Neuronal stem cell (in vitro differentiated cells): ENCODE data around the gene ELOVL6.

ENCODE experiments used
- DNase-seq: peaks from one replicate; pipeline ENCODE4 v3.0.0-alpha.2; 2013; ENCODE audit warnings: low spot score
- H2AFZ ChIP-seq: one replicate; pipeline ENCODE4 v1.6.1; 2013; ENCODE audit warnings: mild to moderate bottlenecking, low read length, inconsistent platforms
- H2AK5ac ChIP-seq: 2 replicates; pipeline ENCODE4 v1.6.1; 2013; ENCODE audit warnings: low read depth, mild to moderate bottlenecking, inconsistent platforms, low read length, moderate library complexity, mixed read lengths
- H2BK120ac ChIP-seq: 2 replicates; pipeline ENCODE4 v1.6.1; 2013; ENCODE audit warnings: low read depth, mild to moderate bottlenecking, inconsistent platforms, low read length, moderate library complexity, mixed read lengths
- H2BK12ac ChIP-seq: one replicate; pipeline ENCODE4 v1.6.1; 2013; ENCODE audit warnings: low read length, inconsistent platforms
- H2BK15ac ChIP-seq: 2 replicates; pipeline ENCODE4 v1.6.1; 2013; ENCODE audit warnings: mild to moderate bottlenecking, low read length, inconsistent platforms, mixed read lengths
- H2BK5ac ChIP-seq: one replicate; pipeline ENCODE4 v1.6.1; 2013; ENCODE audit warnings: inconsistent platforms, mild to moderate bottlenecking, low read length, moderate library complexity
- H3K14ac ChIP-seq: one replicate; pipeline ENCODE4 v1.6.1; 2013; ENCODE audit warnings: low read length, inconsistent platforms
- H3K18ac ChIP-seq: 2 replicates; pipeline ENCODE4 v1.6.1; 2013; ENCODE audit warnings: low read length, inconsistent platforms
- H3K23ac ChIP-seq: 2 replicates; pipeline ENCODE4 v1.6.1; 2013; ENCODE audit warnings: low read depth, mild to moderate bottlenecking, mixed read lengths, low read length, inconsistent platforms; ENCODE audit not compliant: poor library complexity
- H3K27ac ChIP-seq: replicated peaks from 3 replicates; pipeline ENCODE4 v1.5.1; 2013; ENCODE audit warnings: low read length, inconsistent platforms
- H3K27me3 ChIP-seq, 3 experiments: 2 replicates each; pipeline ENCODE4 v1.6.1; 2013; ENCODE audit warnings: low read length in 3 of 3, mild to moderate bottlenecking in 2 of 3, inconsistent platforms in 1 of 3, low read depth in 1 of 3, mixed read lengths in 1 of 3, moderate library complexity in 1 of 3; ENCODE audit not compliant: control insufficient read depth in 3 of 3, insufficient read depth in 3 of 3
- H3K36me3 ChIP-seq, 2 donors: replicated peaks in 1 of 2; 2 replicates each; pipeline ENCODE4 v1.6.1; 2013; ENCODE audit warnings: low read length in 2 of 2; ENCODE audit not compliant: control insufficient read depth in 2 of 2, insufficient read depth in 2 of 2
- H3K4ac ChIP-seq: 2 replicates; pipeline ENCODE4 v1.6.1; 2013; ENCODE audit warnings: inconsistent platforms, mild to moderate bottlenecking, low read length, moderate library complexity
- H3K4me1 ChIP-seq, 2 donors: 1 replicate in 1 of 2; 2 replicates in 1 of 2; pipeline ENCODE4 v1.6.1; 2013; ENCODE audit warnings: low read length in 2 of 2, low read depth in 1 of 2; ENCODE audit not compliant: control insufficient read depth in 2 of 2, insufficient read depth in 1 of 2
- H3K4me2 ChIP-seq: one replicate; pipeline ENCODE4 v1.6.1; 2013; ENCODE audit warnings: mild to moderate bottlenecking, low read length, inconsistent platforms; ENCODE audit not compliant: insufficient read depth, poor library complexity, severe bottlenecking
- H3K4me3 ChIP-seq, 2 donors: 2 replicates each; pipeline ENCODE4 v1.5.1; 2013; ENCODE audit warnings: low read length in 2 of 2, mild to moderate bottlenecking in 2 of 2, inconsistent platforms in 1 of 2, moderate library complexity in 1 of 2
- H3K79me1 ChIP-seq: one replicate; pipeline ENCODE4 v1.6.1; 2013; ENCODE audit warnings: low read depth, mild to moderate bottlenecking, inconsistent platforms, low read length, moderate library complexity
- H3K9ac ChIP-seq: one replicate; pipeline ENCODE4 v1.6.1; 2013; ENCODE audit warnings: mild to moderate bottlenecking, low read depth, low read length, inconsistent platforms; ENCODE audit not compliant: poor library complexity
- H3K9me3 ChIP-seq, 2 donors: replicated peaks in 1 of 2; 2 replicates each; pipeline versions ENCODE3 to v1.6.1; 2013; ENCODE audit warnings: low read length in 2 of 2, mild to moderate bottlenecking in 2 of 2, inconsistent platforms in 1 of 2, low read depth in 1 of 2, mixed read lengths in 1 of 2, moderate library complexity in 1 of 2; ENCODE audit not compliant: control insufficient read depth in 2 of 2, insufficient read depth in 1 of 2
- H4K8ac ChIP-seq: one replicate; pipeline ENCODE4 v1.6.1; 2013; ENCODE audit warnings: low read depth, mild to moderate bottlenecking, inconsistent platforms, low read length, moderate library complexity
- H4K91ac ChIP-seq: one replicate; pipeline ENCODE4 v1.6.1; 2013; ENCODE audit warnings: low read length, low read depth, mild to moderate bottlenecking, inconsistent platforms; ENCODE audit not compliant: poor library complexity
- WGBS, 2 donors: extraction: QIAGEN DNeasy Blood & Tissue Kit; methylation state at CpG; one replicate each; pipeline ENCODE4 v1.1.7; 2013; ENCODE audit warnings: missing lambda C conversion rate in 2 of 2, mixed read lengths in 1 of 2; ENCODE audit not compliant: insufficient read length in 2 of 2, insufficient replicate concordance in 1 of 2; ENCODE audit errors: extremely low coverage in 2 of 2; 5-methylcytosine and 5-hydroxymethylcytosine counted together

The ELOVL6 gene

GRCh38 chr4:110032603-110033002, 165.8 kb downstream of the ELOVL6 start:
- Histone ChIP-seq H2BK5ac (no peak overlapping the region), H3K27me3 (no peaks in the 10 kb centered on the region), H3K79me1 (no peaks in the 10 kb centered on the region), H4K8ac (no peak overlapping the region), H2AFZ (no peak overlapping the region), H2AK5ac (no peak overlapping the region), H3K27ac (no peak overlapping the region), H4K91ac (no peak overlapping the region), H3K18ac (no peak overlapping the region), H2BK12ac (no peak overlapping the region), H3K9me3 (peaks cover 0 to 3% of the 10 kb centered on the region in 2 donors), H2BK15ac (no peak overlapping the region), H2BK120ac (no peak overlapping the region), H3K9ac (no peak overlapping the region), H3K23ac (no peak overlapping the region), H3K4me1 (no peaks in the 10 kb centered on the region), H3K4me2 (no peak overlapping the region), H3K4ac (no peak overlapping the region), H3K4me3 (no peak overlapping the region), H3K36me3 (no peaks in the 10 kb centered on the region), H3K14ac (no peak overlapping the region)
- DNase-seq: no peak
- WGBS, 2 donors: no CpG with 5 or more reads among the region's 7 CpGs

GRCh38 chr4:110025718-110026117, 172.7 kb downstream of the ELOVL6 start:
- H4K8ac ChIP-seq: no peak overlapping the region
- H2AFZ ChIP-seq: no peak overlapping the region
- no peak for DNase-seq
- H4K91ac ChIP-seq: no peak overlapping the region
- no peak overlapping the region for H3K18ac ChIP-seq
- no peak overlapping the region for H3K23ac ChIP-seq
- no peak overlapping the region for H2BK5ac ChIP-seq
- H3K79me1 ChIP-seq: no peaks in the 10 kb centered on the region
- H3K4me3 ChIP-seq: no peak overlapping the region
- H3K9me3 ChIP-seq: no peaks in the 10 kb centered on the region
- H3K4me2 ChIP-seq: no peak overlapping the region
- no peak overlapping the region for H3K4ac ChIP-seq
- no CpG with 5 or more reads among the region's 3 CpGs for WGBS, 2 donors
- no peak overlapping the region for H2BK12ac ChIP-seq
- H2AK5ac ChIP-seq: no peak overlapping the region
- no peaks in the 10 kb centered on the region for H3K4me1 ChIP-seq
- no peak overlapping the region for H3K14ac ChIP-seq
- no peak overlapping the region for H3K9ac ChIP-seq
- no peak overlapping the region for H2BK15ac ChIP-seq
- H3K36me3 ChIP-seq: no peaks in the 10 kb centered on the region
- H2BK120ac ChIP-seq: no peak overlapping the region
- no peaks in the 10 kb centered on the region for H3K27me3 ChIP-seq
- H3K27ac ChIP-seq: no peak overlapping the region

GRCh38 chr4:110025056-110025455, 173.4 kb downstream of the ELOVL6 start:
- no CpG with 5 or more reads among the region's 1 CpG for WGBS, 2 donors

GRCh38 chr4:110022457-110022856, 176.0 kb downstream of the ELOVL6 start:
- no peak overlapping the region for H3K14ac ChIP-seq
- WGBS, 2 donors: no CpG with 5 or more reads among the region's 4 CpGs
- no peak overlapping the region for H2AFZ ChIP-seq
- no peak overlapping the region for H3K23ac ChIP-seq
- H3K27me3 ChIP-seq: no peaks in the 10 kb centered on the region
- H2BK120ac ChIP-seq: no peak overlapping the region
- no peak overlapping the region for H3K18ac ChIP-seq
- no peak overlapping the region for H3K4ac ChIP-seq
- H4K8ac ChIP-seq: no peak overlapping the region
- no peak overlapping the region for H2AK5ac ChIP-seq
- no peak overlapping the region for H2BK12ac ChIP-seq
- no peaks in the 10 kb centered on the region for H3K36me3 ChIP-seq
- H3K79me1 ChIP-seq: peaks cover 1% of the 10 kb centered on the region
- H3K9me3 ChIP-seq: no peaks in the 10 kb centered on the region
- no peak overlapping the region for H2BK15ac ChIP-seq
- no peak overlapping the region for H2BK5ac ChIP-seq
- no peak for DNase-seq
- no peak overlapping the region for H3K9ac ChIP-seq
- H3K4me2 ChIP-seq: no peak overlapping the region
- H3K27ac ChIP-seq: no peak overlapping the region
- H3K4me1 ChIP-seq: peaks cover 4 to 6% of the 10 kb centered on the region in 2 donors
- no peak overlapping the region for H3K4me3 ChIP-seq
- H4K91ac ChIP-seq: no peak overlapping the region

More at GRCh38 chr4:110025056-110025455, 173.4 kb downstream of the ELOVL6 start:
- Histone ChIP-seq H2BK15ac (no peak overlapping the region), H2BK5ac (no peak overlapping the region), H3K27me3 (no peaks in the 10 kb centered on the region), H2AK5ac (no peak overlapping the region), H2BK120ac (no peak overlapping the region), H3K4ac (no peak overlapping the region), H3K14ac (no peak overlapping the region), H3K79me1 (peaks cover 1% of the 10 kb centered on the region), H3K4me3 (no peak overlapping the region), H3K36me3 (no peaks in the 10 kb centered on the region), H3K18ac (no peak overlapping the region), H3K4me1 (peaks cover 2 to 3% of the 10 kb centered on the region in 2 donors), H3K4me2 (no peak overlapping the region), H3K23ac (no peak overlapping the region), H4K8ac (no peak overlapping the region), H2BK12ac (no peak overlapping the region), H2AFZ (no peak overlapping the region), H3K9me3 (no peaks in the 10 kb centered on the region), H3K9ac (no peak overlapping the region), H4K91ac (no peak overlapping the region), H3K27ac (no peak overlapping the region)
- DNase-seq: no peak
